Raji (cell line): ENCODE measurements around the gene RABGAP1L.

Experiments used
- POLR2A ChIP-seq: IDR thresholded peaks from 2 replicates; pipeline ENCODE4 v1.6.1; 2011; ENCODE audit warnings: low read depth, low read length, control low read depth; ENCODE audit not compliant: insufficient read depth

Gene RABGAP1L

DNA sequence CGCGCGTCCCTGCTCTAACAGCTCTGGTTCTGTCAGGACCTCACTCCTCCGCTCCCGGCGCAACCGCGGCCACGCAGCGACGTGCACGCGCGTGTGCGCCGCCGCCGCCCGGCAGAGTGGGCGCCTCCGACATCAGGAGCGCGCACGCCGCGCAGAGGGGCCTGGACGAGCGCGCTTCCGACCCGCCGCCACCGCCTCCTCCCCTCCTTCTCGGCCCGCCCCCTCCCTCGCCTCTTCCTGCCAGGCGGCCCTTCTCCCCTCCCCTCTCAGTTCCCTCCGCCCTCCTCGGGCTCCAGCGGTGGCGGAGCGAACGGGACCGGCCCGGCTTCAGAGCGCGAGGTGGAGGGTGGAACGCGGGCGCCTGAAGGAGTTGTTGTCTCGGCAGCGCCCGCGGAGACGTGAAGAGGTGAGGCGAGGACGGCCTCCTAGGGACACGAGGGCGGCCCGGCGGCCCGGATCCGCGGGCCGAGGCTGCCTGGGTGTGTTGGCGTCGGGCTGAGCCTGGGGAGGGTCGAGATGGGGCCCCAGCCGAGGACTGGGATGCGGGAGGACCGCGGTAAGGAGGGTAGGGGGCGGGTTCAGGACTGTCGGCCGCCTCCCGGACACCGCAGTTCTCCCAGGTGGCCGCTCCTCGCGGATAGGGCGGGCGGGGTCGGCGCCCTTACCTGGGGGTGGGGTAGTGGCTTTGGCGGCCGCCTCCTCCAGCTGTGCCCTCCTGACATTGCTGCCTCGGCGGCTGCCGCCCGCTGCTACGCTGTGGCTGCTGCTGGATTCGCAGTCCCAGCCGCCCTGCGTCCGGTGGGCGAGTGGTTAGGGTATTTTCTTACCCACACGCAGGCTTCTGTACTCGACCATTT, at the start of gene RABGAP1L:
Gene RABGAP1L (plus strand): TSS at position 269 of the 857 bp plus-strand sequence.
- TF ChIP-seq POLR2A = peak; percentile 81

DNA sequence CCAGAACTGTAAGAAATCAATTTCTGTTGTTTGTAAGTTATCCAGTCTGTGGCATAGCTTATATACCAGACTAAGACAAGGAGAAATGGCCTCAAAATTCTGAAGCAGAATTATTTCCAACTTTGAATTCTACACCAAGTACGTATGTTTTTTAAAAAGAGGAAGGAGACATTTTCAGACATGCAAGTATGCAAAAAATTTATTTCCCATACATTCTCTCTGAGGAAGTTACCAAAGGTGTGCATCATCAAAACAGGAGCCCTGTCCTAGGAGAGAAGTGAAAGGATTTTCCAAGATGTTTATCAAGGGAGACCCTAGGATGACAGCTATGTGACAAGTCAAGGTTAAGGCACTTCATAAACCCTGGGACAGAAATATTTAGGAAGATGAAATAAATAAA, 49.3 kb upstream of the RABGAP1L start:
- no peak for TF ChIP-seq POLR2A

DNA sequence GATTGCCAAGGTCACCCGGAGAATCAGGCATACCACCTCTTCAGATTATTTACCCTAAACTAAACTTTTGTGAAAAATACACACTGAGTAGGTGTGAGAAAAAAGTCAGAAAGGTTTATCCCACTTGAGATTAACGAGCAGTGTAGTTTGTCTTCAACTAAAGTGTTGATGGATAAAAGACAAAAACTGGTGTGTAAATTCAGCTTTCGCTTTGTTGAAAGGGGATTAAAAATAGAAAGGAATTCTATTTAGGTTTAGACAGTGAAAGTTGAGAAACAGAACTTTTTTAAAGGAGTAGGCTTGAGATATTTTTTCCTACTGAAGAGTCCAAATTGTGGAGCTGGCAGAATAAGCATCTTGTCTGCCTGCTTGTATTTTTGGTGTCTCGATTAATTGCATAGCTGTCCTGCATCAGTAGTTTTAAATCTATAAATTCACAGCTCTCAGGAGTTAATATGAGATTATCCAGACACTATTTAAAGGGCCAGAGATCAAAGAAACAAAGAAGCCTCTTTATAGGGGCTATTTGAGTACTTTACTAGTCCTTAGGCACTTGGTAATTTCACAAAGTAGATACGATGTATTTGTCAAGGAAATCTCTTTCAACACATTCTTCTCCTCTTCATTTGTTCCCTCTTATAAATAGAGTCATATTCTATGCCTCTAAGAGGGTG, 46.7 kb upstream of the RABGAP1L start:
- TF ChIP-seq POLR2A = no peak

DNA sequence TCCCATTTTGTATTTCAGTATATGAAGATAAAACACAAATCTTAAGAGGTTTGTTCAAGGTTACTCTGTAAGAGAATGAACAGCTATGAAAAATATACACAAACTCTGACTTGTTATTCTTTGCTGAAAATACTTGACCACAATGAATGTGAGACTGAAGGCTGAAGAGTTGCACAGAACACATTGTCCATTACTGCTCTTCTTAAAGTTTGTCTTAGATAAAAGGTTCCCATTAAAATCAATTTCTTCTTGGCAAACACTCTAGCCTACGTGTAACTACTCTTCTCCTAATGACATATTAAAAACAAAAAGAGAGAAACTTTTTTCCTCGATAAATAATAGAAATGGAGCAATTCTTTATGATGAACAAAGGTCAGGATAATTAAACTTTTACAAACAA, 45.2 kb upstream of the RABGAP1L start:
- TF ChIP-seq POLR2A = no peak

DNA sequence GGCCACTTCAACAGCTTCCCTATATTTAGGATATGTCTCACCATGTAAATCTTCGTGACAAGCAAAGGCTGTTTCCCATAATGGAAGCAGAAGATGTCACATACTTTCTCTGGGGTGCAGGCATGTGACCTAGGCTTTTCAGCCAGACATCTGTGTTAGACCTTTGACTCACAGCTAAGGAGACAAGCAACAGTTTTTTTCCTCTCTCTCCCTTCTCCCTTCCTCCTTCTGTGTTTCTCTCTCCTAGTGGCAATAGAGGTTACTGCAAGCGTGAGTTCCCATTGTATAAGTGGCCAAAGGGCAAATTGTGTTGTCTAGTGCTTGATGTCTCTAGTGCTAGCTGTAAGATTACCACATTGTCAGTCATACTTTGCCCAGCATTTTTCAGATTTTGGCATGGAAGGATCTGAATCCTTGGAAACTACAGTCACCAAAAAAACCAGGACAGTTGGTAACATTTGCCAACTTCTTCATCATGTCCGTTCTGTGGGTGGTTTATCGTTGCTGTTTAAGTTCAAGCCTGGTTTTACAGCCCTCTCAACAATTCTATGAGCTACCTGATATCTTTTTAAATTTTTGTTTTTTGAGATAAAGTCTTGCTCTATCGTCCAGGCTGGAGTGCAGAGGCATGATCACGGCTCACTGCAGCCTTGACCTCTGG, 44.4 kb upstream of the RABGAP1L start:
- TF ChIP-seq POLR2A = no peak

DNA sequence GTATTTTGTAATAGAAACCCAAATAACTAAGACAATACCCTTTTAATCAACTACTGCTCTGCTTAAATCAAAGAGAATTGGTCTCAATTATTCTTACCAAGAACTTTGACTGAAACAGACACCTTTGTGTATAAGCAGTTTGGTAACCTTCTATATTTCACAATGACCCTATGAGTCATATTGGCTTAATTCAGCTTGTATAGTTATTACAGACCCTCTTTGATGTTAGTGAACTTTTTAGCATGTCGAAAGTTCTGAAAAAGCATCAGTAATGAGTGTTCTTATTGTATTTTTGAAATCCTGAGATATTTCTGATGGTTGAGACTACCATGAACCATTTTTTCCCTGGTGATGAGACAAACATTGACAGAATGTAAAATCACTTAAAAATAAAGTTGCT, 43.3 kb upstream of the RABGAP1L start:
- TF ChIP-seq POLR2A = no peak

DNA sequence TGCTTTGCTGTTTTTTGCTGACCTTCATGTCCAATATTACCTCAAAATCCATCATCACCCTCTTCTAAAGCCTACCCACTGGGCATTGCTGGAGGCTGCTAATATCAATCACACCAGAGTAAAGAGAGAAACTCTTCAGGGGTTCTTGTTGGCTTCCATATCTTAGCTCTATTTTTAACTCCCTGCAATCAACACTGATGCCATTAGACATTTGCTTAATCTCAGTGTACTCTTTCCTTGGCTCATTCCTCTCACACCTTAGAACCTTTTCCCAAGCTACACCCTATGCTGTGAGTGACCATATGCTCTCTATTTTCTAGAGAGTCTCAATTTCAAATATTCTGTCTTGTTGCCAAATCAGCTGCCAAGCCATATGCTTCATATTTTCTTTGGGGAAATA, 40.6 kb upstream of the RABGAP1L start:
- TF ChIP-seq POLR2A = no peak

DNA sequence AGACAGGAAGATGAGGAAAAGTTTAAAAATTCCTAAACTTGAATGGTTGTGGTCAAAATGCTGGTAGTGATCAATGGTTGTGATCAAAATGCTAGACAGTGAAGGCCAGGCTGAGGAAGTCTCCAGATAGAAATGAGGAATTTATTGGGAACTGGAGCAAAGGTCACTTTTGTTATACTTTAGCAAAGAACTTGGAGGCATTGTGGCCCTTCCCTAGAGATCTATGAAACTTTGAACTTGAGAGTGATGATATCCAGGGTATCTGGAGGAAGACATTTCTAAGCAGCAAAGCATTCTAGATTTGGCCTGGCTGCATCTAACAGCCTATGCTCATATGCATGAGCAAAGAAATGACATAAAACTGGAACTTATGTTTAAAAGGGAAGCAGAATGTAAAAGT, 35.5 kb upstream of the RABGAP1L start:
- no peak for TF ChIP-seq POLR2A

DNA sequence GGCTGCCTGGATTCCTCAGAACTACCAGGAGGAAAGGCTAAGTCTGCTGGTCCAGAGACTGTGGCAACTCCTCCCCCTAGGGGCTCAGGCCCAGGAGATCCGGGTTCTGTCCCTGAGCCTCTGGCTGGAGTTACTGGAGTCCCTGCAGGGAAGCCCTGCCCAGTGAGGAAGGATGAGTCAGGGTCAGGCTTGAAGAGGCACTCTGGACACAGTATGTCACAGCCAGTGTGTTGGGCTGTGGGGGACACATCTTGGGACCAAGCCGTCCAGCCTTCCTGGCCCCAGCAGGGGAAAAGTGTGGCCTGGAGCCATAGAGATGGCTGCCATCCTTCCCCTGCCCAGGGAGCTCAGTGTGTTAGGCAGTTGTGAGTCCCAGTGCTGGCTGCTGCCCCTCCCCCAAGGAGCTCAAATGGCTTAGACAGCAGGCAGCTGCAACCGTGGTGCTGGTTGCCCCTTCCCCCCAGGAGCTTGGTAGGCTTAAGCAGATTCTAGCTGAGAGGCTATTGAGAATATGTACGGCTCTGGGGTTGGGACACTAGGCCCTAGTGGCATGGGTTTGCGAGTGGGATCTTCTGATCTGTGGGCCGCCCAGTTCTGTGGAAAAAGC, 28.2 kb upstream of the RABGAP1L start:
- no peak for TF ChIP-seq POLR2A

DNA sequence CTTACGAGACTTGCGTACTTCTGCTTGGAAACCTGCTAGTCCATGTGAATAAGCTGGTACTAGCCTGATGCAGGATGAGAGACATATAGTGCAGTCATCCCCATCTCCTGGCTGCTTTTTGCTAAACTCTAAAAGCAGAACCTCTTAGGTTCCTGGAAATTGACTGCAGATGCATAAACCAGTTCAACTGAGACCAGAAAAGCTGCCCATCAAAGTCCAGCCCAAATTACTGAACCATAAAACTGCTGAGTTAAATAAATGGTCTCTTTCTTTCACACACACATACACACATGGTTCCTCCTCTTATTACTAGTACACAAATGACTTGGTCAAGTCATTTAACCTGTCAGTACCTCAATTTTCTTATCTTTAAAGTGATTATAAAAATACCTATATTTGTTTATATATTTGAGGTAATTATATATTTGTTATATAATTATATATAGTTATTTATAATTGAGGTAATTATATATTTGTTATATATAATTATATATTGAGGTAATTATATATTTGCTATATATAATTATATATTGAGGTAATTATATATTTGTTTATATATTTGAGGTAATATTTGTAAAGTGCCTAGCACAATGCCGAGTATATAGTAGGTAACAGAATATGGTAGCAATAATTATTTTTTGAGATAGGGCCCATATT, 25.2 kb upstream of the RABGAP1L start:
- no peak for TF ChIP-seq POLR2A

DNA sequence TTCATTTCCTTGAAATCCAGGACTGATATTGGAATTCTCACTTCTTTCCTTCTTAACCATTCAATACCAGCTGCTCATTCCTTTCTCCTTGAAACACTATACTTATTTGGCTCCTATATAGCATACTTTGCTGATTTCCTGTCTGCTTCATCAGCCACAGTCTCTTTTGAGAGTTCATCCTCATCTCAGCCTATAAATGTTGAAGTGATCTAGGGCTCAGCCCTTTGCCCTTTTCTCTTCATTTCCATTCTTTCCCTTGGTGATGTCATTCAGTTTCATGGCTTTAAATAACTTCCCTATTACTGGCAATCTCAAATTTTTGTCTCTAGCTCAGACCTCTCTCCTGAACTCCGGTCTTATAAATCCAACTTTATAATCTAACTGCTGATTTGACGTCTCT, 24.1 kb upstream of the RABGAP1L start:
- no peak for TF ChIP-seq POLR2A

DNA sequence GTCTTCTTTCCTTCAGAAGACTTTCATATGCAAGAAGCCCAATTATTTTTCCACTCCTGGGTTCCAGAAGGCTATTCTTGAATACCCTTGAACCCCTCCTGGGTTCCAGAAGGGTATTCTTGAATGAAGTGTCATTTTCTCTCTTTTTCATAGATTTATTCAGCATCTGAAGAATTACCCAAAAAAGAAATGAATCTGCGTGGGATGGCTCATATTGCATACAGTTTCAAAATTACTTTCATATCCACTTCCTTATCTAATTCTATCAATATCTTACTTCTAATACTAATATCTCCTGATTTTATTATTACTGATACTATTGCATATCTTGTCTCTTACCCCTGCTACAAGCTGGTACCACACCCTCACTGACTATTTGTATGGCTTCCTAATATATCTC, 22.6 kb upstream of the RABGAP1L start:
- TF ChIP-seq POLR2A = no peak

DNA sequence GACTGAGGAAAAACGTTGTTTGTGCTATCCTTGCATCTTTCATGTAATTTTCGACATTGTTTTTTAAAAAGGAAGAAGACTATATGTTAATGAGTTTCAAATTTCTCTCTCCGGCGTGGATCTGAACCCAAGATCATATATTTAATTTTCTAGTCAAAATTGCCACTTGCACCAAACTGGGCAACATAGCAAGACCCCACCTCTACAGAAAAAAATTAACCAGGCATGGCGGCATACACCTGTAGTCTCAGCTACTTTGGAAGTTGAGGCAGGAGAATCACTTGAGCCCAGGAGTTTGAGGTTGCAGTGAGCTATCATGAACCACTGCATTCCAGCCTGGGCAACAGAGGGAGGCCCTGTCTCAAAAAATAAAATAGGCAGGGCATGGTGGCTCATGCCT, 16.5 kb upstream of the RABGAP1L start:
- TF ChIP-seq POLR2A = no peak

DNA sequence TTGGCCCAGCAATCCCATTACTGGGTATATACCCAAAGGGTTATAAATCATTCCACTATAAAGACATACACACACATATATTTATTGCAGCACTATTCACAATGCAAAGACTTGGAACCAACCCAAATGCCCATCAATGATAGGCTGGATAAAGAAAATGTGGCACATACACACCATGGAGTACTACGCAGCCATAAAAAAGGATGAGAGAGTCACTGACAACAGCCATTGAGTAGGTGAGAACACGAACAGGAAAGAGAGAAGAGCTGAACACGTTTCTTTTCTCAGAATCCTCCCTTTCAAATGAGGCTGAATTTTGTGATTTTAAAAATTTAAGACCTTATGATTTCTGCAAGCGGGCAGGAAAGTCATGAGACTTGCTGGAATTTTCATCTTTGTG, 10.1 kb upstream of the RABGAP1L start:
- TF ChIP-seq POLR2A = no peak

DNA sequence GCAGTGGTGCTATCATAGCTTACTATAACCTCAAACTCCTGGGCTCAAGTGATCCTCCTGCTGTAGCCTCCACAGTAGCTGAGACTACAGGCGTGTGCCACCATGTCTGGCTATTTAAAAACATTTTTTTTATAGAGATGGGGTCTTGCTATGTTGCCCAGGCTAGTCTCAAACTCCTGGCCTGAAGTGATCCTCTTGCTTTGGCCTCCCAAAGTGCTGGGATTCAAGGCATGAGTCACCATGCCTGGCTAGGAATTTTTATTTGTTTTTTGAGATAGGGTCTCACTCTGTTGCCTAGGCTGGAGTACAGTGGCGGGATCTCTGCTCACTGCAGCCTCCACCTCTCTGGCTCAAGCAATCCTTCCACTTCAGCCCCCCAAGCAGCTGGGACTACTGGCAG, 8.8 kb upstream of the RABGAP1L start:
- TF ChIP-seq POLR2A = no peak
